Upper lobe of left lung (tissue), 4 donors: ENCODE measurements around the gene SERP2.
A peak's percentile ranks its signal among the peaks of the same experiment; 100 is the strongest.

Experiments used
- EP300 ChIP-seq, 4 donors: sonication (generic); formaldehyde crosslinking; IDR thresholded peaks; one replicate each; pipeline ENCODE4 v1.5.1; 2017; ENCODE audit warnings: antibody characterized with exemption in 4 of 4, control low read depth in 2 of 4
- TF ChIP-seq, protein P1 (sequence below), 6 experiments: fragments of 450-650 bp in 4 of 6; fragments of 200-600 bp in 2 of 6; sonication (generic) in 2 of 6; IDR thresholded peaks; one replicate each; pipeline ENCODE4 v1.5.1; 2016 to 2019; ENCODE audit warnings: antibody characterized with exemption in 6 of 6

GRCh38 chr13:44438234-44438579 is 64.6 kb downstream of the SERP2 start:
- TF ChIP-seq, protein P1, sequence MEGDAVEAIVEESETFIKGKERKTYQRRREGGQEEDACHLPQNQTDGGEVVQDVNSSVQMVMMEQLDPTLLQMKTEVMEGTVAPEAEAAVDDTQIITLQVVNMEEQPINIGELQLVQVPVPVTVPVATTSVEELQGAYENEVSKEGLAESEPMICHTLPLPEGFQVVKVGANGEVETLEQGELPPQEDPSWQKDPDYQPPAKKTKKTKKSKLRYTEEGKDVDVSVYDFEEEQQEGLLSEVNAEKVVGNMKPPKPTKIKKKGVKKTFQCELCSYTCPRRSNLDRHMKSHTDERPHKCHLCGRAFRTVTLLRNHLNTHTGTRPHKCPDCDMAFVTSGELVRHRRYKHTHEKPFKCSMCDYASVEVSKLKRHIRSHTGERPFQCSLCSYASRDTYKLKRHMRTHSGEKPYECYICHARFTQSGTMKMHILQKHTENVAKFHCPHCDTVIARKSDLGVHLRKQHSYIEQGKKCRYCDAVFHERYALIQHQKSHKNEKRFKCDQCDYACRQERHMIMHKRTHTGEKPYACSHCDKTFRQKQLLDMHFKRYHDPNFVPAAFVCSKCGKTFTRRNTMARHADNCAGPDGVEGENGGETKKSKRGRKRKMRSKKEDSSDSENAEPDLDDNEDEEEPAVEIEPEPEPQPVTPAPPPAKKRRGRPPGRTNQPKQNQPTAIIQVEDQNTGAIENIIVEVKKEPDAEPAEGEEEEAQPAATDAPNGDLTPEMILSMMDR (IDR thresholded peaks at IDR 0.05) = peak in 2 of 6 experiments; percentile 2 to 4
- no peak for TF ChIP-seq EP300 (IDR thresholded peaks at IDR 0.05)
